Midbrain (tissue), 1 donor: ENCODE measurements around the gene SBF1.

Experiments used
- DNase-seq: peaks from one replicate; lab custom pipeline; 2025; lab: John Stamatoyannopoulos, UW

The SBF1 gene

DNA sequence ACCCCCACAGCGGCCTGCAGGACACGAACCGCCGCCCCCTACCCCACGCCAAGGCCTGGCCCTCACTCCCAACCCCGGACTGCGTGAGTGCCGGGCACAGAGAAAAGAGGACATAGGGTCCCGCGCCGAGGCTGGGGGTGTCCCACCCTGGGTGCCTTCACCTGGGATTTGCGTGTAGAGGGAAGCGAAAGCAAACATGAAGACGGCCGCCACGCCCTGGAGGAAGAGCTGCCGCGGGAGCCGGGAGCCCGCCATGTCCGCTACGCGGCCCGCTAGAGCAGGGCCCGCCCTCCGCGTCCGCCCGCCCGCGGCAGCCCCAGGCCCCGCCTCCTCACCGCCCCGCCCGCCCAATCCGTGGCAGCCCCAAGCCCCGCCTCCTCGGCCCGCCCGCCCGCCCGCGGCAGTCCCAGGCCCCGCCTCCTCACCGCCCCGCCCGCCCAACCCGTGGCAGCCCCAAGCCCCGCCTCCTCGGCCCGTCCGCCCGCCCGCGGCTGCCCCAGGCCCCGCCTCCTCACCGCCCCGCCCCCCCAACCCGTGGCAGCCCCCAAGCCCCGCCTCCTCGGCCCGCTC is 32.7 kb upstream of the SBF1 start, which contains the start of gene LMF2:
TSS of gene LMF2 (minus strand) at position 282 of the 570 bp plus-strand sequence. CDS start at position 255, 27 bp downstream.
- peak; percentile 95 for DNase-seq

DNA sequence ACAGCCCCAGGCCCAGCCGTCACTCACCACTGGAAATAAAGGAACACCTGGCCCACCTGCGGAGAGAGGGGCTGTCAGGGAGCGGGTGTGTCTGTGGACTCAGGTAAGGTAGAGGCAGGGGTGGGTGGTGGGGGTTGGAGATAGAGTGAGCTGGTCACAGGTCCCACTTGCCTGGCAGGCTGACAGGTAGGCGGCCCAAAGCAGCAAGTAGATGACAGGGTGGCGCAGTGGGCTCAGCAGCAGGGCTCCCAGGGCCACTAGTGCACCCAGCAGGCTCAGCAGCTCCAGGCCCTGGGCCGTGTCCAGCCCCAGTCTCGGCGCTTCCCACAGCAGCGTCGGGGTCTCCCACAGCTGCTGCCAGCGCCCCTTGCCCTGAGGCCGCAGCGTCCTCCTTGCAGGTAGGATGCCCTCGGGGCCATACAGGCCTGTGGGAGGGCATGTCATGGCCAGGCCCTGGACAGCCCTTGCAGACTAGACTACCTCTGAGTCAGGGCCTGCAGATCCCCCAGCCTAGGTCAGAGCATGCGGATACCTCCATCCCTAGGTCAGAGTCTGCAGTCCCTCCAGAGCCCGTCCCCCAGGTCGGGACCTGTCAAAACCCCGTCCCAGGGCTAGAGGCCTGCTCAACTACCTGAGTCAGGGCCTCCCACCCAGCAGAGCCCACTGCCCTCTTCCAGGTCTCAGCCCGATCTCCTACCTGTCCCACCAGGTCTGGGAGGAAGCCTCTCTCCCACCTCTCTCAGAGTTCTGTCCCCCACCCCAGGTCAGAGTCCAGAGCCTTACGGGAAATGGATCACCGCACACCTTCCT is 32.0 kb upstream of the SBF1 start:
- DNase-seq = no peak

DNA sequence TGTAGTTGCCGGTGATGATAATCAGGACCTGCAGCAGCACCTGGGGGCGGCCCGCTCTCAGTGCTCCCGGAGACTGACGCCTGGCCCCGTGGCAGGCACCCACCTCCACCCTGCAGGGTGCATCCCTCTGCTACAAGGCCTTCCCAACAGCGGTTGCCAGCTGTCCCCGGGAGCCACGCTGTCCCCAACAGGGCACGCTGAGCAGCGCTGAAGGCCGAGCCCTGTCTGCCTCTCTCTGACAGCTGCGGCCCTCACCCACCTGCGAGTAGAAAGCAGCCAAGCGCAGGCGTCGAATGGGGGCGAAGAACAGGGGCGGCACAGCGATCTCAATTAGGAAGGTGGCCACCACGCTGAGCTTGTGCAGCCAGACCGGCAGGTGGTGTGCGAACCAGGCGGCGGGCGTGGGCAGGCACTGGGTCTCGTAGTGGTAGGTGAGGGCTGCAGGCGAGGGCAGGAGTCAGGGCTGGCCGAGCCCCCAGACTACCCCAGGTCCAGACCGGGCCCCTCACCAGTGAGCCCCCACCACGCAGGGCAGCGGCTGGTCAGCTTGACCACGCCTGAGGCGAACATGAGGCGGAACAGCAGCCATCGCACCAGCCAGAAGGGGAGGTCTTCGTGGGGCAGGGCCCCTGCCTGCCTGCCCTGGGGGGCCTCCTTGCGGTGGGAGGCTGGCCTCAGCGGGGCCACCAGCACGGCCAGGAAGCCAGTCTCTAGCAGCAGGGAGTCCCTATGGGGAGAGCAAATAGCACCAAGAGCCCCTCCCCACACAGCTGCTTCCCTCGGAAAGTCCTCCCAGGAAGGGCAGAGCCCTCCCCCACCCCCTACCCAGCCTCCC is 31.2 kb upstream of the SBF1 start:
- no peak for DNase-seq

- DNase-seq = no peak
Measured at GRCh38 chr22:50505276-50505775, 30.5 kb upstream of the SBF1 start.

DNA sequence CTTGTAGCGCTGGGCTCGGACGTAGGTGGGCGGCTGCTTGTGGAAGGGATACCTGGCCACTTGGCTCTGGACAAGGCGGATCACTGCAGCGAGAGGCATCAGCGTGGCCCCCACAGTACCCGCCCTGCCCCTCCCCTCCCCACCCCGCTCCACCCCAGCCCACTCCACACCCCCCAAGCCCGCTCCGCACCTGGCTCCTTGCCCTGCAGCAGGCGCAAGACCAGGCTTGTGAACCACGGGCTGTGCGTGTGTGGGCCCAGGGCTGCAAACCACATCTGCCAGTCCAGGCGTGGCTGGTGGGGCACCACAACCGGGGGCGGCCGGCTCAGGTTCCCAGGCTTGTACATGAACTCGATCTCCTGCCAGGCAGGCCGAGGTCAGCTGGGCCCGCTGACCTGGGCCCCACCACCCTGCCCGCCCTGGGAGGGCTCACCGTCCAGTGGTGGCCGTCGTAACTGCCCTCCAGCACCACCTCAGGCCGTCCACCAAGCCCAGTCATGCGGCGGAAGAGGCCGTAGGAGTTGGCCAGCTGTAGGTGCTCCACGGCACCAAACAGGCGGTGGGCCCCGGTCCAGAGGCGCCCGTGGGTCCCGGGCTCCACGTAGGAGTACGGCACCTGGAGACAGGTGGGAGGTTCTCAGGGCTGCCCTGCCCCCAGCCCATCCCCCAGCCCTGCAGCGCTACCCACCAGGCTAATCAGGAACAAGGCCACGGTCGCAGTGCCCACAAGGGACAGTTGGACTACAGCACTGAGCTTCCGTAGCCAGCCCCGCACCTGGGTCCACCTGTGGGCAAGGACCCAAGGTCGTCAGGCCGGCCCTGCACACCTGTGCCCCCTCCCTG is 29.8 kb upstream of the SBF1 start:
- no peak for DNase-seq

DNA sequence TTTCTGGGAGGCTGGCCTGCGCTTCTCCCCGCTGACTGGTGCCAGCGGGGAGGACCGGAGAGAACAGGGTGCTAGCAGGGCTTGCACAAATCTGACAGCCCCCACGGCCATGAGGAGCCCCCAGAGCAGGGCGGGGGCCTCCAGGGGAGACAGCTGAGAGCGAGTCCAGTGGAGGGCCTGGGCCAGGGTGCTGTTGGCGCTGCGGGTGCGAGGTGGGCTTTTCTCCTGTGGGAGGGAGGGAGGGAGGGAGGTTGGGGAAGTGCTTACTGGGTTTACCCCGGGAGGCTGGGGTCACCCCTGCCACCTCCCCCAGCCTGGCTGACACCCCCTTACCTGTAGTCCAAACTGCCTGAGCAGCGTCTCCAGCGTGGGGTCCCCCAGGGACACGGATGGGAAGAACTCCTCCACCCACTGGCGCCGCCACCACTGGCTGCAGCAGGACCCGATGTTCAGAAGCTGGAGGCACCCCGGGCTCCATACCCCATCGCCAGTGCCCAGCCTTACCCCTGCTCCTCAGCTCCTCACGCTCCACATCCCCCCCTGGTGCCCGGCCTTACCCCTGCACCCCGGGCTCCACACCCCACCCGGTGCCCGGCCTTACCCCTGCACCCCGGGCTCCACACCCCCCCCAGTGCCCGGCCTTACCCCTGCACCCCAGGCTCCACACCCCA is 28.8 kb upstream of the SBF1 start:
- DNase-seq = no peak

DNA sequence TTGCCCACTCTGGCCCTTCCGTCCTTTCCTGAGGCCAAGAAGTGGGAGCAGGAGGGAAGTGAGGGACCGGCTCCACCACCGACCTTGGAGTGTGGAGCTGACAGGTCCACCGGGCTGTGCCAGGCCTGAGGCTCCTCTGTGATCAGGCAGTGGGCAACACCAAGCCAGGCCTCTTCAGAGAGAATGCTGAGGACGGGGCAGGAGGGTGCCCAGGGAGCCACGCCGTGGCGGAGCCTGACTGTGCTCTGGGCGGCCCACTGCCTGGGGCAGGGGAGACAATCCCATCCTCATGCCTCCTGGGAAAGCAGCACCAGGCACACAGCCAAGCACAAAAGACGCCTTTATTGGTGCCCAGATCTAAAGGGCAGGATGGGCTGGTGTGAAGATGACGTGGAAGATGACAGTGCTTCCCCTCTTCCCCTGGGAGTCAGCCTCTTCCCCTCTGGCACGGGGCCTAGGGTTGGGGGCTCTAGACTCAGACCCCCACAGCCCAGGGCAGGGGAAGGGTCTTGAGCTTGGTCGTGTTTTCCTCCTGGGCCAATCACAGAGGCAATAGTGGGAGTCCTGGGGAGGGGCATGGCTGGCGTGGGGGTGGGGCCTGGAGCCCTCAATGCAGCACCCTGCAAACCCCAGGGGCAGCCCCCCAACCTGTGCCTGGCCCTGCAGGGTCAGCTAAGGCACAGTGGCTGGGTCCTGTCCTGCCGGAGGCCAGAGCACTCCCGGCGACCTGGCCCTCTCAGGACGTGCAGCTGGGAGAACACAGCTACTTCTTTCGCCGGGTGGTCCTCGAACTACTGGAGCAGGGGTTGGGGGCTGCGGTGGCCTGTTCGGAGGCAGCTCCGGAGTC is 28.0 kb upstream of the SBF1 start:
- DNase-seq = no peak

DNA sequence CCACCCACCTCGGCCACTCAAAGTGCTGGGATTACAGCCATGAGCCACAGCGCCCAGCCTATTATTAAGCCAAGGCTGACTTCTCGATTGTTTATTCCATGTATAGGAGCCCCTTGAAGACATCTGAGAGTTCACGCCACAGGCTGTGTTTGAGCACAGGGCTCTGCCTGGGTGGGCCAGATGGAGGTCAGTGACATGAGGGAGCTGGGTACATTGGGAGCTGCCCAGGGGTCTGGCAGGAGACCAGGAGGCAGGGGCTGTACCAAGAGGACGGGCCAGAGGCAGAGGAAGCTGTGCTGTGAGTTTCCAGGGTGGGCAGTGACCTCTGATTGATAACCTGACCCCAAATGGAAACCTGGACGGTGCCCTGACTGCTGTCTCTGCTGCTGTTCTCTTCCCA is 27.3 kb upstream of the SBF1 start:
- DNase-seq = no peak

DNA sequence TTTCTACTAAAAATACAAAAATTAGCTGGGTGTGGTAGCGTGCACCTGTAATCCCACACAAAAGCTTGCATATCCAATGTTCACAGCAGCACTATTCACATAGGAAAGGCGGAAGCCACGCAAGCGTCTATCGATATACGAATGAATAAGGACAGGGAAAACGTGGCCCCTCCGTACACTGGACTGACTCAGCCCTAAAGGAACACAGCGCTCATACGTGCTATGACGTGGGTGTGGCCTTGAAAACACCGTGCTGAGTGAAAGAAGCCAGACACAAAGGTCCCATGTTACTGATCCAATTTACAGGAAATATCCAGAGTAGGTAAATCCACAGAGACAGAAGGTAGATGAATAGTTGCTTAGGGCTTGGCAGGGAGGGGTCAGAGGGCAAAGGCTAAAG is 25.6 kb upstream of the SBF1 start:
- DNase-seq = no peak

- DNase-seq = peak; percentile 66
Measured at GRCh38 chr22:50498322-50498890, 23.6 kb upstream of the SBF1 start.

GRCh38 chr22:50497093-50497492 is 22.3 kb upstream of the SBF1 start:
- DNase-seq = no peak

DNA sequence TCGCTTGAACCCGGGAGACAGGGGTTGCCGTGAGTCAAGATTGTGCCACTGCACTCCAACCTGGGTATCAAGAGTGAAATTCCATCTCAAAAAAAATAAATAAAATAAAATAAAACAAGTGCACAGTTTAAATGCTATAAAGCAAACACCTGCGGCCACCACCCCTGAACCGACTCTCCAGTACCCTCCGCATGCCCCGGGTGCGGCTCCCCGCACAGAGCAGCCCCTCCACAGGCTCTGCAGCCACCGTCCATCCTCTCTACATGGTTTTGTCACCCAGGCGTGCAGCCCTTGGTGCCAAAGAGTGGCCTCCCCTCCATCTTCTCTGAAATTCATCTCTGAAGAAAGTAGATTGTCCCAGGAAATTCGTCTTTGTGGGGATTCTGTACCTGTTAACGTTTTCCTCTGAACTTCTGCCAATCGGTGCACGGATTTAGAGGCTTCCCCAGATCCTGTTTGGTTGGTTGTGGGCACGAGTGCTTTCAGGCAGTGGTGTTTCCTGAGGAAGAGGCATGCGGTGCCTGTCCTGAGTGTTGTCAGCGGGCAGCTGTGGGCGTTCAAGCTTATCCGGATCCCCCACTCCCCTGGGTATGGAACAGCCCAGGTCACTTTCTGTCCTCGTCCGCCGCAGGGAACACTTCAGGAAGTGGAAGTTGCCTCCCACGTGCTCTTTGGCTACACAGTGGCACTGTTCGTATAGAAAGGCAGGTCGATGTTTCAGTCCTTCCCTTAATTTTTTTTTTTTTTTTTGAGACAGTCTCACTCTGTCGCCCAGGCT is 15.9 kb upstream of the SBF1 start:
- no peak for DNase-seq

GRCh38 chr22:50489363-50490243 is 14.8 kb upstream of the SBF1 start:
- no peak for DNase-seq

DNA sequence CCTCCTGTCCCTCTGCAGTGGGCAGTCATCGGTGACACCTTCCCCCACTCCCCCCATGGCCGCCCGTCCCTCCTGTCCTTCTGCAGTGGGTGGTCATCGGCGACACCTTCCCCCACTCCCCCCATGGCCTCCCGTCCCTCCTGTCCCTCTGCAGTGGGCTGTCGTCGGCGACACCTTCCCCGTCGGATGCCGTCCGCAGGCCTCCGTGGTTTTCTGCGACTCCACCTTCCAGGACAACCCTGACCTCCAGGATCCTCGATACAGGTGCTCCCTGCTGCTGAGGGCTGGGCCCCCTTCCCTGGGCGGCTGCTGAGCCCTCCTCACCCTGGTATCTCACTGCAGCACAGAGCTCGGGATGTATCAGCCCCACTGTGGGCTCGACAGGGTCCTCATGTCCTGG is 14.1 kb upstream of the SBF1 start:
- no peak for DNase-seq

GRCh38 chr22:50488006-50488677 is 13.3 kb upstream of the SBF1 start:
- DNase-seq = no peak

DNA sequence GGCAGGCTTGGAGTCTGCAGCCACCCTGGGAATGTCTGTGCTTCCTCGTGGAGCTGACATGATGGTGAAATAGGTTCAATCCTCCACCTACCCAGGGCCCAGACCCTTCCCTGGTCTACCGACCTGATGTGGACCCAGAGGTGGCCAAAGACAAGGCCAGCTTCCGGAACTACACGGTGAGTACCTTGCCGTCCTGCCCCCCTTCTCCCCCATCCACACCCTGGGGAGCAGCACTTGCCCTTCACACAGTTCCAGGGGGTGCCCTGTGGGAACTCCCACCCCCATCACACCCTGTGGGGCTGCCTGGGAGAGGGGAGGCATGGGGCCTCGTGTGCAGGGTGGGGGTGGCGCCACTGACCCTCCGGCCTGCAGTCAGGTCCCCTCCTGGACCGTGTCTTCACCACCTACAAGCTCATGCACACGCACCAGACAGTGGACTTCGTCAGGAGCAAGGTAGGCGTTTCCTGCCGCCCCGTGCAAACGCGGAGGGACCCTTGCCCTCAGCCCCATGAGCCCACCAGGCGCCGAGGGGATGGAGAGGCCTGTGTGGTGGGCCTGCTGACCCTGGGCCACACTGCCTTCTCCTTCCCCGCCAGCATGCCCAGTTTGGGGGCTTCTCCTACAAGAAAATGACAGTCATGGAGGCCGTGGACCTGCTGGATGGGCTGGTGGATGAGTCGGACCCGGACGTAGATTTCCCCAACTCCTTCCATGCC is 12.6 kb upstream of the SBF1 start:
- no peak for DNase-seq
